Stomach (tissue), 9 donors: Measurements from ENCODE around the gene KIF6. TPM values are rescaled to one million over a fixed set of nuclear protein-coding genes. Genes with fewer than 3 reads are reported as not detected.

Experiments used
- DNase-seq, 2 donors: peaks; one replicate each; pipeline versions ENCODE4 v3.0.0 to v3.0.0-alpha.2; 2013 to 2019
- H3K27ac ChIP-seq, 5 donors: fragments of 200-600 bp in 4 of 5; sonication (generic) in 4 of 5; one replicate each; pipeline ENCODE4 v1.5.1; 2013 to 2019; ENCODE audit warnings: mild to moderate bottlenecking in 1 of 5, moderate library complexity in 1 of 5
- H3K27me3 ChIP-seq, 3 donors: fragments of 200-600 bp; sonication (generic); one replicate each; pipeline ENCODE4 v1.5.1; 2017 to 2019; ENCODE audit warnings: mixed run types in 1 of 3
- H3K36me3 ChIP-seq, 4 donors: fragments of 200-600 bp; sonication (generic); 1 replicate in 3 of 4; 2 replicates in 1 of 4; pipeline ENCODE4 v1.5.1; 2016 to 2019
- H3K4me1 ChIP-seq, 4 donors: fragments of 200-600 bp; sonication (generic); one replicate each; pipeline ENCODE4 v1.5.1; 2016 to 2019
- H3K4me3 ChIP-seq, 4 donors: fragments of 200-600 bp; sonication (generic) in 3 of 4; one replicate each; pipeline ENCODE4 v1.5.1; 2016 to 2019; ENCODE audit warnings: mild to moderate bottlenecking in 1 of 4
- H3K9me3 ChIP-seq, 4 donors: fragments of 200-600 bp; sonication (generic); one replicate each; pipeline ENCODE4 v1.5.1; 2016 to 2019
- CTCF ChIP-seq, 7 experiments: fragments of 450-650 bp in 4 of 7; fragments of 200-600 bp in 3 of 7; sonication (generic) in 3 of 7; IDR thresholded peaks; one replicate each; pipeline ENCODE4 v1.5.1; 2016 to 2019; ENCODE audit warnings: antibody characterized with exemption in 7 of 7, control low read depth in 2 of 7, mild to moderate bottlenecking in 1 of 7
- EP300 ChIP-seq: sonication (generic); formaldehyde crosslinking; IDR thresholded peaks from one replicate; pipeline ENCODE4 v1.6.1; 2017; ENCODE audit warnings: antibody characterized with exemption
- POLR2A ChIP-seq, 4 donors: fragments of 450-650 bp; IDR thresholded peaks; one replicate each; pipeline ENCODE4 v1.6.1; 2016; ENCODE audit warnings: antibody characterized with exemption in 4 of 4, control low read depth in 2 of 4, mild to moderate bottlenecking in 1 of 4, moderate library complexity in 1 of 4
- POLR2AphosphoS5 ChIP-seq, 3 donors: sonication (generic); formaldehyde crosslinking; IDR thresholded peaks; one replicate each; pipeline ENCODE4 v1.6.1; 2016; ENCODE audit warnings: antibody characterized with exemption in 3 of 3
- WGBS, 5 donors: extraction: QIAGEN DNeasy Blood & Tissue Kit in 3 of 5; methylation state at CpG; one replicate each; pipeline versions ENCODE4 v1.1.5 to v1.1.7; 2013 to 2018; 5-methylcytosine and 5-hydroxymethylcytosine counted together
- intact Hi-C: fragments of 100-400 bp; cut with DNase I; formaldehyde crosslinking; loops from one replicate; pipeline ENCODE4 v1.15.1; 2023; ENCODE audit warnings: low total_unique reads
- polyA plus RNA-seq, 3 donors: library from polyadenylated mRNA; stranded (reverse); fragments of 200-250 nt; gene quantifications; one replicate each; pipeline ENCODE4 v1.2.3, GENCODE V29; 2013
- total RNA-seq, 5 donors: library from RNA; depleted of rRNA; stranded (reverse); fragments of >200 nt; gene quantifications; one replicate each; pipeline versions ENCODE4 v1.1.0 to v1.2.3, GENCODE V29; 2014 to 2016
- donor health status: healthy with polysubstance abuse.
- donor health status: Bipolar disorder and iron deficiency.
- donor health status: healthy.

Gene KIF6
- total and polyA plus RNA-seq, 8 donors, result 0.25 to 9.8 (median 0.37) TPM; not detected in 3

GRCh38 chr6:39665861-39666260, 59.3 kb downstream of the KIF6 start:
- Histone ChIP-seq H3K9me3 (no peaks in the 10 kb centered on the region), H3K27me3 (no peaks in the 10 kb centered on the region), H3K4me1 (peaks cover 0 to 3% (median 0%) of the 10 kb centered on the region in 4 donors), H3K27ac (no peak overlapping the region), H3K36me3 (no peaks in the 10 kb centered on the region), H3K4me3 (no peak overlapping the region)
- intact Hi-C loops, result no loop called here
- no peak for DNase-seq
- TF ChIP-seq POLR2A (IDR thresholded peaks at IDR 0.05) (no peak), EP300 (no peak), CTCF (IDR thresholded peaks at IDR 0.05) (no peak), POLR2AphosphoS5 (IDR thresholded peaks at IDR 0.05) (no peak)
- 50 to 66% (median 61%) methylated on average over 1 of the region's 1 CpG for WGBS, 5 donors

GRCh38 chr6:39664173-39664572, 61.0 kb downstream of the KIF6 start:
- H3K36me3 ChIP-seq, result no peaks in the 10 kb centered on the region
- intact Hi-C loops, result no loop called here
- H3K4me3 ChIP-seq, result no peak overlapping the region
- H3K27me3 ChIP-seq, result no peaks in the 10 kb centered on the region
- no peak for TF ChIP-seq POLR2AphosphoS5 (IDR thresholded peaks at IDR 0.05)
- TF ChIP-seq EP300, result no peak
- no peak for TF ChIP-seq CTCF (IDR thresholded peaks at IDR 0.05)
- TF ChIP-seq POLR2A (IDR thresholded peaks at IDR 0.05), result no peak
- no peak overlapping the region for H3K27ac ChIP-seq
- H3K9me3 ChIP-seq, result no peaks in the 10 kb centered on the region
- WGBS, 5 donors, result 49 to 83% (median 70%) methylated on average over 4 of the region's 4 CpGs
- peaks cover 0 to 3% (median 0%) of the 10 kb centered on the region in 4 donors for H3K4me1 ChIP-seq
- no peak for DNase-seq

GRCh38 chr6:39657355-39658135, 67.7 kb downstream of the KIF6 start:
- Histone ChIP-seq H3K27ac (no peak overlapping the region), H3K4me1 (no peaks in the 10 kb centered on the region), H3K9me3 (no peaks in the 10 kb centered on the region), H3K4me3 (no peak overlapping the region), H3K27me3 (no peaks in the 10 kb centered on the region), H3K36me3 (no peaks in the 10 kb centered on the region)
- intact Hi-C loops, result no loop called here
- TF ChIP-seq POLR2A (IDR thresholded peaks at IDR 0.05) (no peak), CTCF (IDR thresholded peaks at IDR 0.05) (no peak), EP300 (no peak), POLR2AphosphoS5 (IDR thresholded peaks at IDR 0.05) (no peak)
- DNase-seq, result no peak
- WGBS, 5 donors, result 55 to 80% (median 68%) methylated on average over 2 of the region's 2 CpGs

- H3K27ac ChIP-seq, result no peak overlapping the region
- H3K27me3 ChIP-seq, result no peaks in the 10 kb centered on the region
- 69 to 91% (median 72%) methylated on average over 1 of the region's 1 CpG for WGBS, 5 donors
- H3K36me3 ChIP-seq, result no peaks in the 10 kb centered on the region
- H3K9me3 ChIP-seq, result no peaks in the 10 kb centered on the region
- intact Hi-C loops, result no loop called here
- H3K4me3 ChIP-seq, result no peak overlapping the region
- H3K4me1 ChIP-seq, result no peaks in the 10 kb centered on the region
- DNase-seq, result no peak
- TF ChIP-seq CTCF (IDR thresholded peaks at IDR 0.05), result no peak
- TF ChIP-seq POLR2A (IDR thresholded peaks at IDR 0.05), result no peak
- TF ChIP-seq EP300, result no peak
- no peak for TF ChIP-seq POLR2AphosphoS5 (IDR thresholded peaks at IDR 0.05)
Observed at GRCh38 chr6:39654121-39654520, 71.1 kb downstream of the KIF6 start.
